Measurements from ENCODE around the gene SMC4. TPM values are rescaled to one million over a fixed set of nuclear protein-coding genes. Genes with fewer than 3 reads are reported as not detected.
"Not testable (repeated sequence)": the region's sequence is repeated elsewhere in the genome, so short reads cannot be mapped to it uniquely, and the experiment has no call there.

Gene SMC4
- total RNA-seq (2014; rRNA removed) (129 and 183 TPM in 2 replicates), Bru-seq, nascent RNA (percentile 97 among the genes with signal in this experiment), BruChase-seq, experiment 1, labeled RNA remaining after a 6-hour chase (percentile 94 among the genes with signal in this experiment), BruChase-seq, experiment 2, labeled RNA remaining after a 2-hour chase (percentile 89 among the genes with signal in this experiment)
- long read RNA-seq, full-length matches to known transcripts: 3 of 51 reads
- long read RNA-seq, partial matches to known transcripts: 31 of 51 reads
- long read RNA-seq, other reads (novel, unspliced or antisense): 17 of 51 reads

GRCh38 chr3:160399125-160400029, at the start of gene SMC4, which contains the start of gene IFT80:
Gene SMC4, plus strand, starts transcription at chr3:160399650. Its CDS starts 1,177 bp downstream, at chr3:160400827.
Gene IFT80, minus strand, starts transcription at chr3:160399225. Its CDS starts 14,625 bp downstream, at chr3:160384600.
- Histone ChIP-seq H3K27me3 (ENCODE audit: low read length) (no peaks in the 10 kb centered on the region), H3K9me2 (replicated peaks; ENCODE audit: low read length) (no peaks in the 10 kb centered on the region), H3K4me3 (ENCODE audit: low read length) (peak within 1 kb of the TSS; percentile 92), H2AFZ (ENCODE audit: low read length) (peak within 1 kb of the TSS; percentile 93), H4K20me1 (ENCODE audit: low read length) (peaks cover 44% of the 10 kb centered on the region), H3K9me3 (ENCODE audit: low read length) (no peaks in the 10 kb centered on the region), H3F3A (ENCODE audit: low read length, unreplicated experiment) (no peaks in the 10 kb centered on the region), H3K4me1 (ENCODE audit: insufficient read depth, low read length) (peaks cover 29% of the 10 kb centered on the region), H3K9ac (ENCODE audit: low read length) (peak within 1 kb of the TSS; percentile 97), H3K36me3 (ENCODE audit: low read depth, low read length) (peaks cover 28% of the 10 kb centered on the region), H3K4me2 (ENCODE audit: low read length) (peak within 1 kb of the TSS; percentile 95), H3K79me2 (ENCODE audit: low read length) (peaks cover 76% of the 10 kb centered on the region), H3K27ac (ENCODE audit: low read length) (peak within 1 kb of the TSS; percentile 93)
- intact Hi-C loops (cut with micrococcal nuclease): loop anchor here (1.0 kb wide), 2 partner anchors 17 to 25 kb away; no protein-coding TSS in a partner anchor
- peak; percentile 98 for DNase-seq
- POLR2A ChIA-PET (ENCODE audit: unreplicated experiment): no interaction called here
- CTCF ChIA-PET: no interaction called here
- no peak for TF ChIP-seq EZH2phosphoT487 (IDR thresholded peaks at IDR 0.05; ENCODE audit: borderline replicate concordance, low read length)
- TF ChIP-seq, protein P1, sequence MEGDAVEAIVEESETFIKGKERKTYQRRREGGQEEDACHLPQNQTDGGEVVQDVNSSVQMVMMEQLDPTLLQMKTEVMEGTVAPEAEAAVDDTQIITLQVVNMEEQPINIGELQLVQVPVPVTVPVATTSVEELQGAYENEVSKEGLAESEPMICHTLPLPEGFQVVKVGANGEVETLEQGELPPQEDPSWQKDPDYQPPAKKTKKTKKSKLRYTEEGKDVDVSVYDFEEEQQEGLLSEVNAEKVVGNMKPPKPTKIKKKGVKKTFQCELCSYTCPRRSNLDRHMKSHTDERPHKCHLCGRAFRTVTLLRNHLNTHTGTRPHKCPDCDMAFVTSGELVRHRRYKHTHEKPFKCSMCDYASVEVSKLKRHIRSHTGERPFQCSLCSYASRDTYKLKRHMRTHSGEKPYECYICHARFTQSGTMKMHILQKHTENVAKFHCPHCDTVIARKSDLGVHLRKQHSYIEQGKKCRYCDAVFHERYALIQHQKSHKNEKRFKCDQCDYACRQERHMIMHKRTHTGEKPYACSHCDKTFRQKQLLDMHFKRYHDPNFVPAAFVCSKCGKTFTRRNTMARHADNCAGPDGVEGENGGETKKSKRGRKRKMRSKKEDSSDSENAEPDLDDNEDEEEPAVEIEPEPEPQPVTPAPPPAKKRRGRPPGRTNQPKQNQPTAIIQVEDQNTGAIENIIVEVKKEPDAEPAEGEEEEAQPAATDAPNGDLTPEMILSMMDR (conservative IDR thresholded peaks at IDR 0.05; ENCODE audit: low read depth, low read length): no peak
- no peak for TF ChIP-seq EZH2 (IDR thresholded peaks at IDR 0.05; ENCODE audit: low read length, unreplicated experiment)
- no TSS peak for BruUV-seq (replicated peaks)
- ATAC-seq: peak; percentile 90

GRCh38 chr3:160355826-160356225, 43.6 kb upstream of the SMC4 start:
- DNase-seq: no peak
- H4K20me1 ChIP-seq (ENCODE audit: low read length): no peaks in the 10 kb centered on the region
- H3K9ac ChIP-seq (ENCODE audit: low read length): no peak overlapping the region
- no peaks in the 10 kb centered on the region for H3K4me1 ChIP-seq (ENCODE audit: insufficient read depth, low read length)
- no TSS peak for BruUV-seq (replicated peaks)
- no peaks in the 10 kb centered on the region for H3K79me2 ChIP-seq (ENCODE audit: low read length)
- H3K9me3 ChIP-seq (ENCODE audit: low read length): no peaks in the 10 kb centered on the region
- H3K4me2 ChIP-seq (ENCODE audit: low read length): no peak overlapping the region
- POLR2A ChIA-PET (ENCODE audit: unreplicated experiment): no interaction called here
- H3K4me3 ChIP-seq (ENCODE audit: low read length): no peak overlapping the region
- H3F3A ChIP-seq (ENCODE audit: low read length, unreplicated experiment): no peaks in the 10 kb centered on the region
- H3K9me2 ChIP-seq (replicated peaks; ENCODE audit: low read length): no peaks in the 10 kb centered on the region
- no peak for ATAC-seq
- H3K27ac ChIP-seq (ENCODE audit: low read length): no peak overlapping the region
- CTCF ChIA-PET: no interaction called here
- H3K36me3 ChIP-seq (ENCODE audit: low read depth, low read length): no peaks in the 10 kb centered on the region
- H3K27me3 ChIP-seq (ENCODE audit: low read length): no peaks in the 10 kb centered on the region
- TF ChIP-seq EZH2 (IDR thresholded peaks at IDR 0.05; ENCODE audit: low read length, unreplicated experiment): no peak
- TF ChIP-seq EZH2phosphoT487 (IDR thresholded peaks at IDR 0.05; ENCODE audit: borderline replicate concordance, low read length): no peak
- TF ChIP-seq, protein P1 (conservative IDR thresholded peaks at IDR 0.05; ENCODE audit: low read depth, low read length): no peak
- intact Hi-C loops (cut with micrococcal nuclease): no loop called here
- no peak overlapping the region for H2AFZ ChIP-seq (ENCODE audit: low read length)

DNA sequence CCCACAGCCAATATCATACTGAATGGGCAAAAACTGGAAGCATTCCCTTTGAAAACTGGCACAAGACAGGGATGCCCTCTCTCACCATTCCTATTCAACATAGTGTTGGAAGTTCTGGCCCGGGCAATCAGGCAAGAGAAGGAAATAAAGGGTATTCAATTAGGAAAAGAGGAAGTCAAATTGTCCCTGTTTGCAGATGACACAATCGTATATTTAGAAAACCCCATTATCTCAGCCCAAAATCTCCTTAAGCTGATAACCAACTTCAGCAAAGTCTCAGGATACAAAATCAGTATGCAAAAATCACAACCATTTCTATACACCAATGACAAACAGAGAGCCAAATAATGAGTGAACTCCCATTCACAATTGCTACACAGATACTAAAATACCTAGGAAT, 36.6 kb upstream of the SMC4 start:
- H3K79me2 ChIP-seq (ENCODE audit: low read length); H3F3A ChIP-seq (ENCODE audit: low read length, unreplicated experiment); H3K9ac ChIP-seq (ENCODE audit: low read length); BruUV-seq (replicated peaks); H2AFZ ChIP-seq (ENCODE audit: low read length); H3K4me3 ChIP-seq (ENCODE audit: low read length); CTCF ChIA-PET; H3K4me1 ChIP-seq (ENCODE audit: insufficient read depth, low read length); ATAC-seq; intact Hi-C loops (cut with micrococcal nuclease); H3K27ac ChIP-seq (ENCODE audit: low read length); H4K20me1 ChIP-seq (ENCODE audit: low read length); H3K27me3 ChIP-seq (ENCODE audit: low read length); H3K36me3 ChIP-seq (ENCODE audit: low read depth, low read length); POLR2A ChIA-PET (ENCODE audit: unreplicated experiment); H3K9me3 ChIP-seq (ENCODE audit: low read length); H3K4me2 ChIP-seq (ENCODE audit: low read length); H3K9me2 ChIP-seq (replicated peaks; ENCODE audit: low read length); DNase-seq: not testable (repeated sequence)
